GM08714 (cell line): Measurements from ENCODE around the gene NRSN1.

Experiments
- H3K4me3 ChIP-seq: fragments of 200-500 bp; sonication (Bioruptor generic); 2 replicates; pipeline ENCODE4 v1.5.1; 2014; ENCODE audit warnings: mild to moderate bottlenecking, low read length, inconsistent platforms
- ZNF274 ChIP-seq: IDR thresholded peaks from 2 replicates; pipeline ENCODE4 v1.6.1; 2012; ENCODE audit warnings: mild to moderate bottlenecking, low read depth, low read length

The NRSN1 gene

GRCh38 chr6:24152014-24152413 lies 26.0 kb downstream of the NRSN1 start:
- no peak overlapping the region for H3K4me3 ChIP-seq
- no peak for TF ChIP-seq ZNF274

DNA sequence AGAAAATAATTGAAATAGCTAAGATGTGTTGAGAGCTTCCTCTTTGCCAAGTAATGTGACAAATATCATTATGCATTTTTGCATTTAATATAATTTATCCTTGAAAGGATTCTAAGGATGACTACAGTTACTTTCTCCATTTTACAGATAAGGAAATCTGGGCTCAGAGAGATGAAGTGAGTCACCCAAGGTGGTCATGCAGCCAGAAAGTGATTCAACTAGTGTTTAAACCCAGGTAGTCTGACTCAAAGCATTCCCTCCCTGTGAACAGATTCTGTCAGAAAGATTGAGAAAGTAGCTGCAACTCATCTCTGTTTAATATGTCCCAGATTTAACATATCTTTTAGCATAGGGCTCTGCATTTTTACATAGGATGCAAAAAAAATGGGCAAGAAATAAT lies 28.1 kb downstream of the NRSN1 start:
- TF ChIP-seq ZNF274, result no peak
- no peak overlapping the region for H3K4me3 ChIP-seq

DNA sequence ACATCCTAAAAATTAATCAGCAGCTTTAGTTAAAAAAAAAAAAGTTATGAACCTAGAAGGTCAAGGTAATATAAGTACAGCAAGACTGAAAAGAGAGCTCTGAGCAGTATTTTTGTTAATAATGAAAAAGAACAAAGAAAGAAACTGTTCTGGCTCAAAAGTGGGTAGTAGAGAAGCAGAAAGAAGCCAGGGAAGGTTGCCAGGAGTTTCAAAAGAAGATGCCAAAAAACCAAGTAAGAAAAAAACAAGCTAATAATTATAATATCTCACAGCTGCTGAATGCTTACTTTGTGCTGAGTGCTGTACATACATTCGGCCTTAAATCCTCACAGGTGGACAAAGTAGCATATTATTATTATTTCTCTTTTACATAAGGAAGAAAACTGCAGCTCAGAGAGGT lies 31.9 kb downstream of the NRSN1 start:
- TF ChIP-seq ZNF274, result no peak
- H3K4me3 ChIP-seq, result no peak overlapping the region

DNA sequence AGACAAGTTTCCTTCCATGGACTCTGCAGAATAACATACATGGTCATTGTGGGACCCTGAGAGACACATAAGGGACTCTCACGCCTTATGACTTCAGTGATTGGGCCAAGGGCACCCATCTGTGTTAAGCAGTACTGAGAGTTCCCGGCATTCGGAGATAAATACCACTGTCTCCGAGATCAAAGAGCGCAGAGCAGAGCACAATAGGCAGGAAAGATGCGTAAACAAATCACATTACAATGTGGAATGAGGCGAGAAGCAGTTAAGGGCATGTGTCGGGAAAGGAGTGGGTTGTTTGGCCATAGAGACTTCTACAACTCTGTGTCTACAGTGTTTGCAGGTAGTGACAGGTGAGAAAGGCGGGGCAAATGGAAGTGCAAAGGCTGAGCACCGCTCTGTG lies 57.6 kb downstream of the NRSN1 start:
- no peak for TF ChIP-seq ZNF274

DNA sequence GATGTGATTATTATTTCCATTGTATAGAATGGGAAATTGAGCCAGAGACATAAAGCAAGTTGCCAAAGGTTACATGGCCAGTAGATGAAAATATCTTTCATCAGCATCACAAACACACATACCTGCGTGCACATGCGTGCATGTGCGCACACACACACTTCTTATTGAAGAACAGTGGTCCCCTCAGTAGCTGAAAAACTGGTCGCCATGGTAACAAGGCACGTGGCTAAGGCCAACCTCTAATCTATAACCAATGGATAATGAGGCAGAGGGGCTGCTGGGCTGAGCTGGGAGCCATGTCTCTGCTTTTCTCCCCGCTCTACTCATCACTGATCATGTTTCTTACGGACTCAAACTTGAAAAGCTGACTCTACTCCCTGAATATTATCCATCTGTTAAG lies 60.3 kb downstream of the NRSN1 start:
- H3K4me3 ChIP-seq, result no peak overlapping the region
- TF ChIP-seq ZNF274, result no peak

More for the DNA sequence above, 57.6 kb downstream of the NRSN1 start:
- H3K4me3 ChIP-seq, result no peak overlapping the region

DNA sequence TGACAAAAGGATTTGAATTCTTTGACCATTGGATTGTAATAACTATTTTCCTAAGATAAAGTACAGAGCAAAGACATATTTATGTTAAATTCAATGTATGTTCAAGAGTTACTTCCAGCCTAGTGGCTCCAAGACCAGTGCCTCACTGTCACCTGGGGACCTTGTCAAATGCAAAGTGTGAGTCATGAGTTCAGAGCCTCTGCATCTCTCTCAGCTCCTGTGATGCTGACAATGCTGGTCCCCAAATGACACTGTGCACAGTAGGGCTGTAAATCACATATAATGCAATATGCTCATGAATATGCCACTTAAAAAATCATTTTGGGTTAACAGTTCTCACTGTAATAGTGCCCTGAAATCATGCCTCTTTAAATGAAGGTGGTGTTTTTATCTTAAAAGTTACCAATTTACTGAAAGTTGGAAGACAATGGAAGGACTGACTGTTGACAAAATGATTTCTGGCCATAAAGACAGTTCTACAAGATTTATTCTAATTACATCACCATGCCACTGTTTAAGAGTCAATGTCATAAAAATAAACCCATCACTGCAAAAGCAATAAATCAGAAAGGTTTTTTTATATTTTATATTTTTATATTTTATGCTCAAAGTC lies 62.1 kb downstream of the NRSN1 start:
- H3K4me3 ChIP-seq, result no peak overlapping the region
- TF ChIP-seq ZNF274, result no peak

DNA sequence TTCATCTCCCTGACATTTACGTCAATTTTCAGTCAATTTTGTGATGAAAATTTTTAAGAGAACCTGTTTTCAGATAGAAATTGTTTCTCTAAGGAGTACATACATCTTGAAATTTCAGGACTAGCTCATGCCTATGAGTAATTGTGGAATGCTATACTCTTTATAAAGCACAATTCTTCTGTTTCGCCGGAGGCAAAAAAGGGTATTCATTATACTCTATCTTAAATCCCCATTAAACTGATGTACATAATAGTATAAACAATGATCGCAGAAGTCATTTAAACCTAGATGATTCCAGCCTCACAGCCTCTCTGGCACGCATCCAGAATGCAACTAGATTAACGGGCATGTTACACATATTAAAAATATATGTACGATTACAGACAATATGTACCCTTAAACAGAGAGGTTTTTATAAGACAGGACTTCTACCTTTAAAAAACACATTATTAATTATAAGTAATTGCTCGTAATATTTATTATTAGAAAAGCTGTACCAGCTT lies 62.6 kb downstream of the NRSN1 start:
- H3K4me3 ChIP-seq, result no peak overlapping the region

DNA sequence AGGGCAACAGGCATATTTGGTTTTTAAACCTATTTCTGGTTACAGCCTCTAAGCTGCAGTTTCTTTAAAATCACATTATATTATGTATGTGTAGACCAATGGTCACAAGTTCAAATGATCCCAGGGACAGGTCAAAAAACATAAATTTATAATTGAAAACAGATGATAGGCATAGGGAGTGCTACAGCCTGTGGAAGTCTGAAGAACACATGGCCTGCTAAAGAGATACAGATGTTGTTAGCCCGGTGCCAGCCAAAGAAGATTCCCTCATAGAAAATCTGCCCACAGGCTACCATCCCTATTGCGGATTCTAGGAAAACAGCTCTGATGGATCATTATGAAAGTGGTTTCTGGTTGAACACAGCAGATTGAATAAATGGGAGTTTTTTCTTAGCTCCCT lies 65.3 kb downstream of the NRSN1 start:
- H3K4me3 ChIP-seq, result no peak overlapping the region
- TF ChIP-seq ZNF274, result no peak

More for the DNA sequence above, 62.6 kb downstream of the NRSN1 start:
- no peak for TF ChIP-seq ZNF274

DNA sequence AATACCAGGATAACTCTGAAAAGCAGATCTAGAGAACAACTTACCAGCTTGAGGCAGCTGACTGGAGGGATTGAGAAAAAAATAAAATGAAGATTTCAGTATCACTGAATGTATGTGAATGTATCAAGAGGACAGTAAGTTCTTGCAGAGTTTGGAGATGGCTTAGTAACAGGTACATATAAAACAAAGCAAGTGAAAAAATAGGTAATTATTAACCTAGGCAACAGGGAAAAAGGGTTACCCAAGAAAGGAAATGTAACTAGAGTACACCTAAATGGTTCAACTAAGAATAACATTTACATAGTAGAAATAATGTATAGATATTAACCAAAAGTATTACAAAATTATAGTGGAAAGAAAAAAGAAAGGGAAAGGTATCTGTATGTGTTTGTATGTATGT lies 67.3 kb downstream of the NRSN1 start:
- no peak for TF ChIP-seq ZNF274
- no peak overlapping the region for H3K4me3 ChIP-seq

DNA sequence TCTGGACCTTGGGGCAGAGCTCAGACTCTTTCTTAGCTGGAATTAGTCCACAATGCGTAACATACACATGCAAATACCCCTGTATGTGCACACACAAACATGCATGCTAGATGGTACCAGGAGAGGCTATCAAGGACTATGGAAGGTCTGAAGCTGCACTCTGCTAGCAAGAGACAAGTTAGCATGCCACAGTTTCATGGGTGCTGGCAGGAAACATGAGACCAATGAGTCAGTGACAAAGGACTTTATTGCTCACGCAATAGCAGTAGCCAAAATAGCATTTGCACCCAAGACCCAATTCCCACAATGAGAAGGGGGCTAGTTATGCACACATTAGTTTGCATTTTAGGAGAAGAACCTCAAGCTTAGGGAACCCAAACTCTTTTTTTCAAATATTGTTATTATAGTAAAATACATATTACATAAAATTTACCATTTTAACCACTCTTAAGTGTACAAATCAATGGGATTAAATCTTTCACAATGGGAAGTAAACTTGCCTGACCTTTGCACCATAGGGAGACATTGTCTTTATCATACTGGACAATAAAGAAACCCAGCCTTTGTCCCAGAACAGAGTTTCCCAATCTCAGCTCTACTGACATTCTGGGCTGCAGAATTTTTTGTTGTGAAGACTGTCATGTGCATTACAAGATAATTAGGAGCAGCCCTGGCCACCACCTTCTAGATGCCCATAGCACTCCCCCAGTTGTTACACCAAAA lies 69.1 kb downstream of the NRSN1 start:
- no peak for TF ChIP-seq ZNF274
- no peak overlapping the region for H3K4me3 ChIP-seq

GRCh38 chr6:24195836-24196597 lies 70.0 kb downstream of the NRSN1 start:
- TF ChIP-seq ZNF274, result no peak
- H3K4me3 ChIP-seq, result no peak overlapping the region
